Activated effector memory CD4-positive, alpha-beta T cell treated with Interleukin-2 at 50 U/mL for 16 hours (primary cell): ENCODE measurements around the gene MAP4K2.

ENCODE experiments used
- DNase-seq: peaks from one replicate; pipeline ENCODE4 v3.0.0-alpha.2; 2020

The MAP4K2 gene

DNA sequence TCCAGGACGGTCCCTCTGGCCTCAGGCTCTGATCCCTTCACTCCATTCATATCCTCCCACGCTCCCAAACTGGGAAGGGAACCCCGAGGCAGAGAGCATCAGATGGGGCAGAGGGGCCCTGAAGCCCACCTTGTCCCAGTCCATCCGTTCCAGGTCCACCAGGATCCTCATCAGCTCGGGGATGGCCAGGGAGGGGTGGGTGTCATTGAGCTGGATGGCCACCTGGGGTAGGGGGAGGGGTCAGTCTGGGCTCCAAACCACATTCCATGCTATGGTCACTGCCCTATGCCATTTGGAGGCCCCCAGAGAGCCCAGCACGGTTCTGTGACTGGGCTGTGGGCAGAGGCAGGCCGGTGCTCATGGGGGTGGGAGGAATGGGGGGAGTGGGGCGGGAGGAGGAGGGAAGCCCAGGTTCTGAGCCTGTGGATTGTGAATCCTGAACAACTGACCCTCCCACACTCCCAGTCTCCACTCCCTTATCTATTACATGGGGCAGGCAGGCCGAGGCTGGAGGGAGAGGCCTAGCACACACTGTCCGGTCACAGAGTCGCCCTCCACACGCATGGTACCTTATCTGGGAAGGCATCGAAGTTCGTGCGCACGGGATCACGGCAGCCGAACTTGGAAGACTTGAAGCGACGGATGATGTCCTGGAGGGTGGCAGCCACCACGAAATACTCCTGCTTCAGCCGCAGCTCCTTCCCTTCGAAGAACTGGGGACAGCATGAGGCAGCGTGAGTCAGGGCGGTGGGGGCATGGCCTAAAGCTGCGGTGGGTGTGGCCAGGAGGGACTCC is 48.7 kb downstream of the MAP4K2 start:
- DNase-seq = no peak

DNA sequence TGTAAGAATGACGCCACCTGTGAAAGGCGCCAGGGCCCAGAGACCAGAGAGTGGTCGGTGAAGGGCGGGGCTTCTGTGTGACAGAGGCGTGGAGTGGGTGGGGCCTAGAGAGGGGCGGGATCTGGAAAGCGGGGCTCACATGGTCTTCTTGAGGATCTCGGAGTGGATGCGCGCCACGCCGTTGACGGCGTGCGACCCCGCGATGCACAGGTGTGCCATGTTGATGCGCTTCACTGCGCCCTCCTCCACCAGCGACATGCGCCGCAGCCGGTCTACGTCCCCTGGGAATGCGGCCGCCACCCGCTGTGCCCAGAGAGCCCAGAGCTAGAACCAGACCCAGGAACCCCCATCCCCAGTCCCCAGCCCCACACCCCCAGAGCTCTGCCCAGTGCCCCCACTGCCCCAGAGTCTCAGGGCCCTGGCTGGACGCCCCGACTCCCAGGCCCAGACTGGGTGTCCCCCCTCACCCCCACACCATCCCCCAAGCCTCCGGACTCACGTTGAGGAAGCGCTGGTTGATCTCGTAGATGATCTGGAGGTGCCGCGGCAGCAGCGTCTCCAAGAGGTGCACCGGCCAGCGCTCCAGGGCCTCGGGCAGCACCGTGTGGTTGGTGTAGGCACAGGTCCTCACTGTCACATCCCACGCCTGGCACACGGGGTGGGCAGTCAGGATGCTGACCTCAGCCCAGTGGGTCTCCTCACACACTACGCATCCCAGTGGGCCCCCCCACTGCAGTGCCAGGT is 49.5 kb downstream of the MAP4K2 start:
- no peak for DNase-seq

DNA sequence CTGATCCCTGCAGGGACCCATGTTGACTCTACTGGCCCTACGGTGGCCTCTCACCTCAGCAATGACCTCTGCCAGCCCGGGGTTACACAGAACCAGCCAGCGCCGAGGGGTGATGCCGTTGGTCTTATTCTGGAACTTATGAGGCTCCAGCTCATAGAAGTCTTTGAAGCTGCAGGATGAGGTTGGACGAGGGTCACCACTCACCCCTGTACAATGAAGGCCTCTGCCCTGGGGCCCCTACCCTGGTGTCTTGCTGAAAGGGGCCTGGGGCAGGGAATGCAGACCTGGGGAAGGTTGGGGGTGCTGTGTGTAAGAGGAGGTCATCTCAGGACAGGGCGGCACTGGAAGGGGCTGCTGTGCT is 50.0 kb downstream of the MAP4K2 start:
- DNase-seq = no peak

DNA sequence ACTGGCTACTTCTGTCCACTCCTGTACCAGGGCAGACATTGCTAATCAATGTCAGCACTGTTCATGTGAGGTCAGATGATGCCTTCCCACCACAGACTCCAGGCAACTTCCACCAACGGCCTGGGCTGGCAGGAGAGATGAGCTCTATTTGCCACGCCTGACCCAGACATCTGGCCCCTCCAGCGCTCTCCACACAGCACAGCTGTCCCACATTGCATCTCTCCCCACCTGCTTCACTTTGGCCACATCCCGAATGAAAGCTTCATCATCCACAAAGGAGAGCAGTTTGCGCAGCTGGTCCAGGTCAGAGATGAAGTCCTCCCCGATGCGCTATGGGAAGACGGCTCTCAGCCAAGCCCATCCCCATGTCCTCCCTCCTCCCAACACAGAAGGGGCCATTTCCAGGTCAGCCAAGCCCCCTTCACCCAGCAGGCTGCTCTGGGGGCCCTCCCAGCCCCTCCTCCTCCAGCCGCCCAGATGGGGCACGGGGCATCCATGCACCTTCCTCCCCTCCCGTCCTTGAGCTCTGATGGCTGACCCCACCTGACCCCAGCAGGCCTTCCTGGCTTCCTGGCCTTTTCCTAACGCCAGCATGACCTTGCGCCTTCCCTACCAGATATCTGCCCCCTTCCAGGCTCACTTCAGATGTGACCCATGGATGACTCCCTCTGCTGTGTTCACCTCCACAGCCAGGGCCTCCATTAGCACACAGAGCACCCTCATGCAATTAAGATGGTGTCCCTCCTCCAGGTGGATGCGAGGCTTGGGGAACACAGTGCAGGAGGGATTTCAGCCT is 50.6 kb downstream of the MAP4K2 start:
- no peak for DNase-seq

DNA sequence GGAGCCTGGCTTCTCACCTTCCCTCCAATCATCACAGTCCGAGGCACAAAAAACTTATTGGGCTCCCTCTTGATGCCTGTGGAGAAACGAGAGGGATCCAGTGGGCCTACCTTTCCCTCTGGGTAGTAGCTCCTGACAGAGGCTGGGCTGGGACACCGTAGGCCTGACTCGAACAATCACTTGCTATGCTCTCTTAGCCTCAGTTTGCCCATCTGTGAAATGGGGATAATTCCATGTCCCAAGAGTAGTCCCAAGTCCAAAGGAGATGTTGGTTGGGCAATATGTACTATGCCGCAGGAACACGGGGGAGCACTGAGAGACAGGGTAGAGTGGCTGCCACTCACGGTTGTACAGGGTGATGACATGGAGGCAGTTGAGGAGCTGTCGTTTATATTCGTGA is 51.4 kb downstream of the MAP4K2 start:
- DNase-seq = no peak

DNA sequence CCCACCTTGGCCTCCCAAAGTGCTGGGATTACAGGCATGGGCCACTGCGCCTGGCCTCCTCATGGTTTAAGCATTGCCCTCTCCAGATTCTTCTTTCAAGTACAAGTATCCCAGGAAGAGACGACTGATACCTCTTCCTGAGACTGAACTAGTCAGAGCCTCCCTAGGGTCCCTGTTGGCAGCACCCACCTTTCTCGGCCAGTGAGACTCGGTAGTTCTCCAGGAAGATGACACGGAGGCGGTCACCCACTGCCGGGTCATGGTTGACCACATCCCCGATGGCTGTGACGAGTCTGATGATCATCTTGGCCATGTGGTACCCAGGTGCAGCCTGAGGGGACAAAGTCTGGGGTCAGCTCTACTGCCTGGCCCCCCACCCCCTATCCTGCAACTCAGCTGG is 51.9 kb downstream of the MAP4K2 start:
- no peak for DNase-seq

DNA sequence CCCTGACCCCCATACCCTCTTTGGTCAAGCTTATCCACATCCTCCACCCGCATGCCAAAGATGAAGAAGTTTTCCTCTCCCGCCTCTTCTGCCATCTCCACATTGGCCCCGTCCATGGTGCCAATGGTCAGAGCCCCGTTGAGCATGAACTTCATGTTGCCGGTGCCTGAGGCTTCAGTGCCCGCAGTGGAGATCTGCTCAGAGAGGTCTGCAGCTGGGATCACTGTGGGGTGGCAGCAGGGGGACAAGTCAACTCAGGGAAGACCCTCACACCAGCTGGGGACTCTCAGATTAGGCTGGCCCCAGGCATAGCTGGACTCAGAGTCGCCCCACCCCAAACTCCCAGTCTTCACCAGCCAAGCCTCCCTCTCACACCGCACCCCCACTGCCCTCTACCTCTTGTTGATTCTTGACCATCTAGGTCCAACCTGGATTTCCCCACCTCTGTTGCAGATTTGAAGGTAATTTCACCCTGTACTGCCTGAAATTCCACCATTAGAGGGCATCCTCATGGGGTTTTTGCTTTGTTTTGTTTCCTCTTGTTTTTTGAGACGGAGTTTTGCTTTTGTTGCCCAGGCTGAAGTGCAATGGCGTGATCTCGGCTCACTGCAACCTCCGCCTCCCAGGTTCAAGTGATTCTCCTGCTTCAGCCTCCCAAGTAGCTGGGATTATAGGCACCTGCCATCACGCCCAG is 52.5 kb downstream of the MAP4K2 start:
- DNase-seq = no peak

DNA sequence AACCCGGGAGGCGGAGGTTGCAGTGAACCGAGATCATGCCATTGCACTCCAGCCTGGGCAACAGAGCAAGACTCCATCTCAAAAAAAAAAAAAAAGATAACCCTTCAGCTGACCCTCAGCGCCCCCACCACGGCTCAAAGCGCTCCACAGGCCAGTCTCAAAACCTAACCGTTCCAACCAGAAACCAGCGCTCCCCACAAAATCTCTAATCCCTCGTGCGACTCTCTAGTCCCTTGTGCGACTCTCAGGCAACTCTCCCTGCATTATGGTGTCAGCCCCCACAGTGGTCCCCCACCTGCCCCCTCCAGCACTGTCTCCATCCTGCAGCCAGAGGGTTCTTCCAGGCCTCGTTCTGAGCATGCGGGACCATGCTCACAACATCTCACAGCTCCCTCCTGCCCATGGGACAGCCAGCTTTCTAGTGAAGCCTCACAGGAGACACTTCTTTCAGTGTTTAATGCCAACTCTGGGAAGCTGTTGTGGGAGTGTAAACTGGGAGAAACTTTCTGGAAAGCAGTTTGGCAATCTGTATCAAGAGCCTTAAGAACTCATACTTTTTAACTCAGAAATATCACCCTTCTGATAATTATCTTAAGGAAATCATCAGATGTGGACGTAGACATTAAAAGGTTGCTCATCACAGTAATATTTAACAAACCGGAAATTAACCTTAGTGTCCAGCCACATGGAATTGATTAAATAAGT is 54.9 kb downstream of the MAP4K2 start:
- no peak for DNase-seq

DNA sequence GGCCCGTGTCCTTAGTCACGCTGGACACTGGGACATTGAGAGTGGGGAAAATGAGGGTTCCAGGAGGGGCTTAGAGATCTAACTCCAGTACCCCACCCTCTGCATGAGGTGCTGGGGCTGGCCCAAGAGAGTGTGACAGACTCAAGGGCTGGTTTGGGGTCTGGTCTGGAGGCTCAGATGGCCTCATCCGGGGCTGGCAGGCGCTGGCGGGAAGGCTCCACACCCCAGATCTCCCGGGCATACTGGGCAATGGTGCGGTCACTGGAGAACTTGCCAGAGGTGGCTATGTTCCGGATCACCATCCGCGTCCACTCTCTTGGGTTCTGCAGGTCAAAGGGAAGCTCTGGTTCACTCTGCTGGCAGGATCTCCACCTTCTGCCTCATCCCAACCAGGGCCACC is 56.5 kb downstream of the MAP4K2 start:
- no peak for DNase-seq

DNA sequence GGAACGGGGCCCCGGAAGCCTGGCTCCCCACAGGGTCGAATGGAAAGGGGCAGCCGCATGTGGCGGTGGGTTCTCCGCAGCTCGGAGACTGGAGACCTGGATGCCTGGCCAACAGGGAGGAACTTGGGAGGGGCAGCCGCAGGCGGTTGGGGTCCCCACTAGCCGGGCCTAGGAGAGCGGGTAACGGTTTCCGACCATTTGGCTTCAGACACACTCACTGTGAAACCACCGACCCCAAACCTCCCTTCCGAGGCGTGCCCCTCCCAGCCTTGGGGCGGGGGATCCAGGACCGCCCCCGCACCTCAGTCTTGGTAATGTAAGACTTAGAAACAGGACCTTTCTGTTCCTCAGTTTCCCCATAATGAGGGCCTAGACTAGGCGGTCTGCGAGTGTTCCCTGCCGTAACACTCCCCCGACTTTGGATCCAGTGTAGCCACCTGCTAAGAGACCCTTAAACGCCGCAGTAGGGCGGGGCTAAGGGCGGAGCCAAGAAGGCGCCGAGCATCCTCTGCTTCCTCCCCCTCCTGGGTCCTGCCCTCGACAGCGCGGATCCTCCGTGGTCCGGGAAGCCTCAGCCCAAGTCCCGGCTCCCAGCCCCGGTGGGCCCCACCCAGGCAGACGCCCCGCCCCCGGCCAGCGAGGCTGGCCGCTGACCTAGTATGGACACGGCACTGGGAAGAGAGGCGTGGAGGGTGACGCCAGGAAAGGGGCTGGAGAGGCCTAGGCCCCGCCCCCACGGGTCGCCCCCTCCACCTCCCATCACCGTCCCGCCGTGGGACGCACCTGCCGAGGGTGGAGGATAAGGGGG is 57.3 kb downstream of the MAP4K2 start:
- peak; percentile 80 for DNase-seq

DNA sequence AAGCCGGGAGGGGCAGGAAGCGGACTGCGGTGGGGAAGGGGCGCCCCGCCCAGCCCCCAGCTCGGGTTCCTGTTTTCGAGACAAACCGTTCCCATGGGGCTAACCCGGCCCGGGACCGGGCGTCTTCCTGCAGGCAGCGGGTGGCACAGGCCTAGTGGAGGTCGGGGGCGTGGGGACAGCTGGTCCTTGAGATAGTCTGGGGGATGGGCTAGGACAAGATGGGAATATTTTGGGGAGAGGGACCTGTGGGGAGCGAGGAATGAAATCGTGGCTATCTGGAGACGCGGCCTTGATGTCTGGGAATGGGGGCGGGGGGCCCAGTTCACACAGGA is 57.9 kb downstream of the MAP4K2 start:
- DNase-seq = peak; percentile 90

DNA sequence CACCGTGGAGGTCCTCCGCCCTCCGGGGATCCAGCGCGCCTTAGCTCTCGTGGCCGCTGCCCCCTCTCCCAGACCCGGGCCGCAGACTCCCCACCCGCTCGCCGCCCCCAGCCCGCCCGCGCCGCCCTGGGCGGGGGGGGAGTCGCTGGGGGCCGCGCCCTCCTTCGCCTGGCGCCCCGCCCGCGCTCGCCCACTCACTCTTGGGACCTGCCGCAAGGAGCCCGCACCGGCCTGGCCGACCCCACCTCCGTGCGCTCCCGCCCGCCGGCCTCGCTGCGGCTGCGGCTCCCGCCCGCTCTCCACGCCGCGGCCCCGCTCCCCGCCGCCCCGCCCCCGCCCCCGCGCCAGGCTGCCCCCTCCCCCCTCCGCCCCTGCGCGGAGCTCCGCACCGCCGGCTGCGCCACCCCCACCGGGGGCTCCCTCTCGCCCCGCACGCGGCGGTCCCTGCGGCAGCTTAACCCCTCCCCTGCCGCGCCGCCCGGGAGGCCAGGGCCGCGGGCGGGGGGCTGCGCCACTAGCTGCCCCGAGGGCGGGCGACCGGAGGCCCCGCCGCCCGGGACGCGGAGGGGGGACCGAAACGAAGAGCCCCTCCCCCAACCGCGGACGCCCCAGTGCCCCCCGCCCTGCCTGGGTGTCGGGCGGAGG is 58.3 kb downstream of the MAP4K2 start:
- peak; percentile 53 for DNase-seq

DNA sequence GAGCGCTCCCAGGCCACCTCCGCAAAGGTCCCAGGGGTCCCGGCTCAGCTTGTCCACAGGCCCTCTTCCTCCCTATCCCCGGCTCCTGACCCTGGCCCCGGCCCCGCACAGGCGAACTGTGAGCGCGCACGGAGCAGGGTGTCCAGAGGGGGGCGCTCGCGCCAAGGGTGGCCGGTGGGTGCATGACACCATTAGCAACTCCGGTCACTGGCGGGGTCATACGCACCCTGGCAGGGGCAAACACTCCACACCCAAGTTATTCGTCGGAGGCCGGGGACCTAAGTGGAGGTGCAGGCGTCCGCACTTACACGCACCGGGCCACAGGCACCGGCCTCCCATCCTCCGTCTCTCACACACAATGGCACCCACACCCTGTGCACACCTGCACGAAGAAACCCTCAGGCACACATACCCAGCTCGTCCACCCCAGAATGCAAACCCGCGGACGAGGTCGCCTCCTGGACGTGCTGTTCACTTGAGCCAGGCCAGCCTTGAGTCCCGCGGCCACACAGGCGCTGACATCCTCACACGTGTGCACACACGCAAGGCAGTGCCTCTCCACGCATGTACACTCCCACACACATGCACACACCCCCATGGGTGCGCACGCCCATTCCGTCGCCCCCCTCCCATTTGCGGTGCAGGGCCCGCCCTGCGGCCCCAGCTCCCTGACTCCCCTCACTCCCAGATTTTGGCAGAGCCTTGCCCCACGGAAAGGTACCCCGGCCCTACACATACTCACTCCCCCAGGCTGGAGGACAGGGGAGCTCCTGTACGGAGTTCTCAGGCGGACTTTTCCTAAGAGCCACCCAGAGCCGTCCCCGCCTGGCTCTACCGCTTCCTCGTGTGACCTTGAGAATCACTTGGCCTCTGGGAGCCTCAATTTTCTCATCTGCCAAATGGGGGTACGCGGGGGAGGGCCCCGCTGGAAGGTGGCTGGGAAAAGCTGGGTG is 59.1 kb downstream of the MAP4K2 start, which contains the start of gene RASGRP2:
RASGRP2 (minus strand) TSS at position 552 of the 953 bp plus-strand sequence. CDS start 1,276 bp downstream, outside the sequence.
- peak; percentile 82 for DNase-seq

DNA sequence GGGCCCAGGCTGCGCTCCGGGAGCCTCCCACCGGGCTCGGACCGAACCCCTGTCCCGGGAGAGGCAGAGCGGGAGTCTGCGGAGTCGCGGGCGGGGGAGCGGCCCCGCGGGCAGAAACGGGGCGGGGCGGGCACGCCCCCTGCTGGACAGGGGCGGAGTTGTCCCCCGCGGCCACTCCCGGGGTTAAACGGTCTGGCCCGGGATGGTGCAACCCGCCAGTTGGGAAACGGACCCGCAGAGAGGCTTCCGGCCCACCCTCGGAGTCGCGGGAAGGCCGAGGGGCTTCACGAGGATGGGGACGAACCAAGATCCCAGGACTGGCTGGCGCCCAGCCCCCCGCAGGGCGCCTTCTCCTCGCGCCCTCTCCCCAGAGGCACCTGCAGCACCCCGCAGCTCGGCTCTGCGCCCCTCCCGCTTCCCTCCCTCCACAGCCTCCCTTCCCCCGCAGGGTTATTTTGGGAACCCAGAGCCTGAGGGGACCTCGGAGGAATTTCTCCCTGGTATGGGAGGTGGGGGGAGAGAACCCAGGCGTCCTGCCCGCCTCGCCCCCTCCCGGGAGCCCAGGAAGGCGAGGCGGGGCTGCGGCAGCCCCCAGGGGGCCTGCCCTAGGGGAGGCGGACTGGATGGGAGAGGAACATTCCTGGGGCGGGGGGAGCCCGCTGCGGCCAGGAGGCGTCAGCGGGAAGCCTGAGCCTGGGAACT is 60.0 kb downstream of the MAP4K2 start:
- DNase-seq = peak; percentile 72

DNA sequence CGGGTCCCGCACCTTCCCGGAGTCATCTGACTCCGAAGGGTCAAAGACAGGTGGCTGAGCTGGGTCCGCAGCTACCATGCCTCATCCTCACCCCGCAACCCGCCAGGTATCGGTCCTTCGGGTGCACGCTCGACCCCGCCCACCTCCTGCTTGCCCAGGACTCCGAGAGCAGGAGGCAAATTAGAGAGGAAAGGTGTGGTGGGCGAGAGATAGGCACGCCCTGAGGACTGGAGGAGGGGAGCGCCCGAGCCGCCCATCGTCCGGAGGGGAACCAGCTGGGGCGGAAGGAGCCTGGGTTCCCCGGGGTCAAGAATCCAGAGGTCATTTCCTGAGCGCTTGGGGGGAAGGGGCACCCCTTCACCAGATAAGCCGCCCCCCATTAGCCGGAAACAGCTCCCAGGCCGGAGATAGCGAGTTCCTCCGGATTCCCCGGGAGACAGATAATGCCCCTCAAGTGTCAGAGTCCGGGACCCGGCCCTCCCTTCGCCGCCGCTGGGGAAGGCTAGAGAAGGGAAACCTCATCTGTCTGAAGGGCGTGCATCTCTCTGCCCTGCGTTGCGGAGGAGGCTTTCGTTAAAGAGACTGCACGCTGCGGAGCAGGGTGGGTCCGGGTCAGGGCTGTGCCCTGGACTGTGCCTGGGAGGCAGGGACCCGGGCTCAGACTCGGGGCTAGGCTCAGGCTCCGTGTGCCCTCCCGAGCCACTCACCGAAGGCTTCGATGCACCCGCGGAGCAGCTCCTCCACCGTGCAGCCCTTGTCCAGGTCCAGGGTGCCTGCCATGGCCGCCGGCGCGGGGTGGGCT is 60.7 kb downstream of the MAP4K2 start:
- no peak for DNase-seq

DNA sequence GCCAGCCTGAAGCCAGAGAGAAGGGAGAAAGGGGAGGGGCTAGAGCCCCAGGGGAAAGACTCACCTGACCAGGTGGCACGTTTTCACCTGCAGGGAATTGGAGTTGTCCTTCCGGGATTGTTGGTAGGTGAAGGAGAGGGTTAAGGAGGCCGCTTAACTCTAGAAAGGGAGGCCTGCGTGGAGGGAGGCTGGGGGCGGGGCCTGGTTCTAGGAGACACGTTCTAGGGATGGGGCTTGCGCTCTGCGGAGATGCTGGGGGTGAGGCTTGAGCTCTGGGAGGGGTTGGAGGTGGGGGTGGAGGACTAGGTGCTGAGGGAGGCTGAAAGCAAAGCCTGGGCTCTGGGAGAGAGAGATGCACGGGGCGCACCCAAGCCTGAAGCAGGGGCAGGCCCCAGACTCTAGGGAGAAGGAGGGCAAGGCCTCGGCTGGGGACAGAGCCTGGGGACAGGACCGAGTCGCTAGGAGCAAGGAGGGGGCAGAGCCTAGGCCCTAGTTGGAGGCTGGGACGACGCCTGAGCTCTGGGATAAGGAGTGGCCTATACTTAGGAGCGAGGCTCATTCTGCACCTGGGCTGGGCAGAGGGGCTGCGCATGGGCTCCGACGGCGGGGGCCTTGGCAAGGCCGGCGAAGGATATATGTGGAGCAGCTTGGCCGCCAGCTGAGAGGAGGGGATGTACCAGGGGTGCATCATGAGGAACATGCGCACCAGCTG is 61.5 kb downstream of the MAP4K2 start:
- no peak for DNase-seq

DNA sequence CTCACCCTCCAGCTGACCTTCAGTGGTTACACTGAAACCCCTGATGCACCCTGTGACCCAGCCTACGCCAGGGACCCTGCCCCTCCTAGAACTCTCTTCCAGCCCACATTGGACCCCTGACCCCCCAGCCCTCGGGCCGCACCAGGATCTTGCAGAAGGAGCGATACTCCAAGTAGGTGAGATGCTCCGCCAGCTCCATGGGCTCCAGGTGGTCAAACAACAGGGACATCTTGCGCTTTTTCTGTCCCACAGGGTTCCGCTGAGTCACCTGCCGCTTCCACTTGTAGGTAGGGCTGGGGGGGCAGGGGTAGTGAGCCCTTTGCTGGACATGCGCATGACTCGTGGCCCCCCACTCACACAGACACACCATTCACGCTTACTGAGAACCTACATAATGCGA is 63.1 kb downstream of the MAP4K2 start:
- DNase-seq = no peak

DNA sequence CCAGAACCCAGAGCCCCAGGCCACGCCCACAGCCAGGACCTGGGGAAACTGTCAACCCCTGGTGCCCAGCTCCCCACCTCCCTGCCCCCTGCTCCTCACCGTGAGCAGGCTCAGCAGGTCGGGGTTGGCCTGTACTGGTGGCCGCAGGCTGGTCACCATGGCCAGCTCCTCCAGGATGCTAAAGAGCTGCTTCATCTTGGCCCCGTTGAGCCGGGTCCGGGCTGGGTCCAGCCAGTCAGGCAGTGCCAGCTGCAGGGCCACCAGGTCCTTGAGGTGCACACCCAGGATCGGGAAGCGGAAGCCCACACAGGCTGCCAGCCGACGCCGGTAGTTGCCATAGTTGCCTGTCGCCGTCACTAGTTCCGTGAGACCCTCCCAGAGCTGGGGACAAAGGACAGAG is 66.4 kb downstream of the MAP4K2 start:
- DNase-seq = no peak
